Activated CD4-positive, alpha-beta memory T cell treated with anti-CD3 and anti-CD28 coated beads, Interleukin-2, amount 10 ng/mL, durations not matched to agents 7 days and 5 days (primary cell): ENCODE measurements around the gene THY1. TPM values are rescaled to one million over a fixed set of nuclear protein-coding genes. Genes with fewer than 3 reads are reported as not detected.

Experiments
- CTCF ChIA-PET: fragments of 350-600 bp; sonication (Branson Sonifier 250); formaldehyde crosslinking; loops from one replicate; lab custom pipeline; 2021; ENCODE audit warnings: antibody characterized with exemption, inconsistent platforms; lab: Charles Lee
- POLR2A ChIA-PET: fragments of 350-600 bp; sonication (Branson Sonifier 250); formaldehyde crosslinking; loops from one replicate; lab custom pipeline; 2021; ENCODE audit warnings: antibody characterized with exemption; lab: Charles Lee
- DNase-seq: peaks from one replicate; pipeline ENCODE4 v3.0.0-alpha.2; 2020
- H3K27ac Mint-ChIP-seq: one replicate; pipeline ENCODE4 v1.8.0; 2021; ENCODE audit warnings: mild to moderate bottlenecking, mixed read lengths
- H3K27me3 Mint-ChIP-seq: one replicate; pipeline ENCODE4 v1.8.0; 2021; ENCODE audit warnings: mixed read lengths
- H3K36me3 Mint-ChIP-seq: one replicate; pipeline ENCODE4 v1.8.0; 2021; ENCODE audit warnings: low read depth, mixed read lengths
- H3K4me1 Mint-ChIP-seq: one replicate; pipeline ENCODE4 v1.8.0; 2021; ENCODE audit warnings: mixed read lengths
- H3K4me3 Mint-ChIP-seq: one replicate; pipeline ENCODE4 v1.8.0; 2021; ENCODE audit warnings: mild to moderate bottlenecking, mixed read lengths
- H3K9me3 Mint-ChIP-seq: one replicate; pipeline ENCODE4 v1.8.0; 2021; ENCODE audit warnings: mixed read lengths
- total RNA-seq, 2 experiments: library from RNA; stranded (reverse); gene quantifications; one replicate each; pipeline ENCODE4 v1.2.3, GENCODE V29; 2021

THY1 gene
- total RNA-seq, 2 experiments from 2014 or later, result 1.3 to 2.0 TPM

GRCh38 chr11:119374632-119375336 lies 48.2 kb downstream of the THY1 start:
- Mint-ChIP-seq H3K36me3 (no peaks in the 10 kb centered on the region), H3K27ac (no peak overlapping the region), H3K4me1 (peaks cover 18% of the 10 kb centered on the region), H3K27me3 (no peaks in the 10 kb centered on the region), H3K4me3 (no peak overlapping the region), H3K9me3 (no peaks in the 10 kb centered on the region)
- DNase-seq, result no peak
- ChIA-PET POLR2A (interaction anchor here (1.6 to 1.7 kb wide), 2 partner anchors 14 to 19 kb away, joined by 3 to 4 read pairs; no protein-coding TSS in a partner anchor), CTCF (interaction anchor here (1.2 to 11.3 kb wide), 7 partner anchors 9 to 100 kb away, joined by 3 to 115 read pairs (median 7); no protein-coding TSS in a partner anchor)

- peak; percentile 49 for DNase-seq
- CTCF ChIA-PET, result interaction anchor here (1.1 to 11.3 kb wide), 8 partner anchors 8 to 100 kb away, joined by 3 to 115 read pairs (median 6); partner anchors contain the start of gene USP2
These were observed 48.9 kb downstream of the THY1 start for GRCh38 chr11:119373921-119374631.

GRCh38 chr11:119373059-119373920 lies 49.7 kb downstream of the THY1 start:
- H3K36me3 Mint-ChIP-seq, result no peaks in the 10 kb centered on the region
- no peak for DNase-seq
- H3K27me3 Mint-ChIP-seq, result no peaks in the 10 kb centered on the region
- no peak overlapping the region for H3K4me3 Mint-ChIP-seq
- ChIA-PET POLR2A (no interaction called here), CTCF (interaction anchor here (1.1 to 11.3 kb wide), 7 partner anchors 8 to 101 kb away, joined by 3 to 115 read pairs (median 7); partner anchors contain the start of gene USP2)
- peaks cover 18% of the 10 kb centered on the region for H3K4me1 Mint-ChIP-seq
- H3K27ac Mint-ChIP-seq, result no peak overlapping the region
- H3K9me3 Mint-ChIP-seq, result no peaks in the 10 kb centered on the region

More at GRCh38 chr11:119373921-119374631, 48.9 kb downstream of the THY1 start:
- no peak overlapping the region for H3K27ac Mint-ChIP-seq
- POLR2A ChIA-PET, result interaction anchor here (1.6 kb wide), 1 partner anchor 18 kb away, joined by 3 read pairs; no protein-coding TSS in a partner anchor
- H3K27me3 Mint-ChIP-seq, result no peaks in the 10 kb centered on the region
- no peak overlapping the region for H3K4me3 Mint-ChIP-seq
- peaks cover 18% of the 10 kb centered on the region for H3K4me1 Mint-ChIP-seq
- H3K9me3 Mint-ChIP-seq, result no peaks in the 10 kb centered on the region
- no peaks in the 10 kb centered on the region for H3K36me3 Mint-ChIP-seq

- no peak for DNase-seq
- POLR2A ChIA-PET, result no interaction called here
- Mint-ChIP-seq H3K4me1 (peaks cover 18% of the 10 kb centered on the region), H3K27ac (no peak overlapping the region), H3K27me3 (peaks cover 2% of the 10 kb centered on the region), H3K9me3 (no peaks in the 10 kb centered on the region), H3K4me3 (no peak overlapping the region), H3K36me3 (no peaks in the 10 kb centered on the region)
- CTCF ChIA-PET, result interaction anchor here (0.5 to 11.3 kb wide), 5 partner anchors 8 to 34 kb away, joined by 3 to 115 read pairs (median 8); partner anchors contain the start of gene USP2
These were observed 50.5 kb downstream of the THY1 start for GRCh38 chr11:119372260-119373058.

GRCh38 chr11:119371778-119372182 lies 51.2 kb downstream of the THY1 start:
- Mint-ChIP-seq H3K36me3 (no peaks in the 10 kb centered on the region), H3K4me1 (peaks cover 18% of the 10 kb centered on the region), H3K9me3 (no peaks in the 10 kb centered on the region), H3K27ac (no peak overlapping the region), H3K4me3 (no peak overlapping the region), H3K27me3 (peaks cover 7% of the 10 kb centered on the region)
- DNase-seq, result no peak
- CTCF ChIA-PET, result interaction anchor here (0.5 to 11.3 kb wide), 4 partner anchors 9 to 103 kb away, joined by 3 to 115 read pairs (median 6); partner anchors contain the start of gene USP2
- POLR2A ChIA-PET, result no interaction called here

GRCh38 chr11:119371067-119371601 lies 51.8 kb downstream of the THY1 start:
- POLR2A ChIA-PET, result interaction anchor here (0.7 kb wide), 1 partner anchor 13 kb away, joined by 3 read pairs; no protein-coding TSS in a partner anchor
- Mint-ChIP-seq H3K4me3 (no peak overlapping the region), H3K27ac (no peak overlapping the region), H3K27me3 (peaks cover 13% of the 10 kb centered on the region), H3K36me3 (no peaks in the 10 kb centered on the region), H3K9me3 (no peaks in the 10 kb centered on the region), H3K4me1 (peaks cover 18% of the 10 kb centered on the region)
- DNase-seq, result no peak
- CTCF ChIA-PET, result interaction anchor here (1.2 to 11.3 kb wide), 4 partner anchors 9 to 103 kb away, joined by 4 to 115 read pairs (median 6); partner anchors contain the start of gene USP2

- ChIA-PET CTCF (interaction anchor here (1.2 to 11.3 kb wide), 4 partner anchors 8 to 104 kb away, joined by 4 to 115 read pairs (median 6); partner anchors contain the start of gene USP2), POLR2A (interaction anchor here (0.7 to 1.0 kb wide), 2 partner anchors 10 to 14 kb away, joined by 3 read pairs; no protein-coding TSS in a partner anchor)
- Mint-ChIP-seq H3K36me3 (no peaks in the 10 kb centered on the region), H3K27ac (no peak overlapping the region), H3K4me3 (no peak overlapping the region), H3K4me1 (peaks cover 18% of the 10 kb centered on the region), H3K27me3 (peaks cover 16% of the 10 kb centered on the region), H3K9me3 (no peaks in the 10 kb centered on the region)
- DNase-seq, result no peak
These were observed 52.4 kb downstream of the THY1 start for GRCh38 chr11:119370486-119371046.

GRCh38 chr11:119369132-119369925 lies 53.6 kb downstream of the THY1 start:
- H3K36me3 Mint-ChIP-seq, result no peaks in the 10 kb centered on the region
- H3K9me3 Mint-ChIP-seq, result no peaks in the 10 kb centered on the region
- H3K4me1 Mint-ChIP-seq, result peaks cover 24% of the 10 kb centered on the region
- DNase-seq, result no peak
- H3K27ac Mint-ChIP-seq, result no peak overlapping the region
- peaks cover 28% of the 10 kb centered on the region for H3K27me3 Mint-ChIP-seq
- POLR2A ChIA-PET, result interaction anchor here (1.0 kb wide), 1 partner anchor 9 kb away, joined by 3 read pairs; no protein-coding TSS in a partner anchor
- CTCF ChIA-PET, result interaction anchor here (0.8 to 11.3 kb wide), 3 partner anchors 12 to 48 kb away, joined by 3 to 115 read pairs (median 3); partner anchors contain the start of gene USP2
- H3K4me3 Mint-ChIP-seq, result no peak overlapping the region

GRCh38 chr11:119368121-119369034 lies 54.6 kb downstream of the THY1 start:
- H3K9me3 Mint-ChIP-seq, result no peaks in the 10 kb centered on the region
- ChIA-PET POLR2A (no interaction called here), CTCF (interaction anchor here (0.8 to 11.3 kb wide), 4 partner anchors 12 to 47 kb away, joined by 3 to 115 read pairs (median 3); partner anchors contain the start of gene USP2)
- H3K4me3 Mint-ChIP-seq, result no peak overlapping the region
- H3K27ac Mint-ChIP-seq, result no peak overlapping the region
- peaks cover 29% of the 10 kb centered on the region for H3K27me3 Mint-ChIP-seq
- no peak for DNase-seq
- peaks cover 17% of the 10 kb centered on the region for H3K4me1 Mint-ChIP-seq
- no peaks in the 10 kb centered on the region for H3K36me3 Mint-ChIP-seq
